HCT116 (cell line): Measurements from ENCODE around the gene AP1M2.

Experiments used
- CTCF ChIP-seq, 3 experiments: fragments of 200-600 bp in 1 of 3; sonication (generic) in 1 of 3; IDR thresholded peaks in 2 of 3; conservative IDR thresholded peaks in 1 of 3; 2 replicates each; pipeline ENCODE4 v1.5.1; 2012 to 2017; ENCODE audit warnings: low read depth in 2 of 3, low read length in 2 of 3, antibody characterized with exemption in 1 of 3, borderline replicate concordance in 1 of 3, control low read depth in 1 of 3, mild to moderate bottlenecking in 1 of 3, mixed read lengths in 1 of 3, mixed run types in 1 of 3, moderate library complexity in 1 of 3; ENCODE audit not compliant: insufficient read depth in 1 of 3
- MAX ChIP-seq: IDR thresholded peaks from 2 replicates; pipeline ENCODE4 v1.6.1; 2012
- RAD21 ChIP-seq: IDR thresholded peaks from 2 replicates; pipeline ENCODE4 v1.6.1; 2012; ENCODE audit warnings: low read depth, mild to moderate bottlenecking
- ZNF274 ChIP-seq: fragments of 200-500 bp; sonication (Bioruptor generic); IDR thresholded peaks from 2 replicates; pipeline ENCODE4 v1.6.1; 2014; ENCODE audit warnings: mild to moderate bottlenecking, low read depth, low read length, inconsistent platforms

GRCh38 chr19:10611907-10612306 lies 24.8 kb upstream of the AP1M2 start:
- TF ChIP-seq CTCF (IDR thresholded peaks at IDR 0.05 in 2 of 3, conservative IDR thresholded peaks at IDR 0.05 in 1 of 3; ENCODE audit: borderline replicate concordance in 1 of 3, insufficient read depth in 1 of 3, low read depth in 2 of 3, low read length in 2 of 3) (no peak), MAX (no peak), RAD21 (no peak), ZNF274 (no peak)
